22Rv1 (cell line): ENCODE measurements around the gene CD300E.

Experiments
- ZFX ChIP-seq: fragments of 450-650 bp; IDR thresholded peaks from 2 replicates; pipeline ENCODE4 v1.6.1; 2017; ENCODE audit warnings: antibody characterized with exemption, borderline replicate concordance
- TF ChIP-seq, protein P1 (sequence below): fragments of 450-650 bp; IDR thresholded peaks from 2 replicates; pipeline ENCODE4 v1.5.1; 2017; ENCODE audit warnings: mild to moderate bottlenecking

- TF ChIP-seq, protein P1, sequence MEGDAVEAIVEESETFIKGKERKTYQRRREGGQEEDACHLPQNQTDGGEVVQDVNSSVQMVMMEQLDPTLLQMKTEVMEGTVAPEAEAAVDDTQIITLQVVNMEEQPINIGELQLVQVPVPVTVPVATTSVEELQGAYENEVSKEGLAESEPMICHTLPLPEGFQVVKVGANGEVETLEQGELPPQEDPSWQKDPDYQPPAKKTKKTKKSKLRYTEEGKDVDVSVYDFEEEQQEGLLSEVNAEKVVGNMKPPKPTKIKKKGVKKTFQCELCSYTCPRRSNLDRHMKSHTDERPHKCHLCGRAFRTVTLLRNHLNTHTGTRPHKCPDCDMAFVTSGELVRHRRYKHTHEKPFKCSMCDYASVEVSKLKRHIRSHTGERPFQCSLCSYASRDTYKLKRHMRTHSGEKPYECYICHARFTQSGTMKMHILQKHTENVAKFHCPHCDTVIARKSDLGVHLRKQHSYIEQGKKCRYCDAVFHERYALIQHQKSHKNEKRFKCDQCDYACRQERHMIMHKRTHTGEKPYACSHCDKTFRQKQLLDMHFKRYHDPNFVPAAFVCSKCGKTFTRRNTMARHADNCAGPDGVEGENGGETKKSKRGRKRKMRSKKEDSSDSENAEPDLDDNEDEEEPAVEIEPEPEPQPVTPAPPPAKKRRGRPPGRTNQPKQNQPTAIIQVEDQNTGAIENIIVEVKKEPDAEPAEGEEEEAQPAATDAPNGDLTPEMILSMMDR: no peak
- no peak for TF ChIP-seq ZFX
These were observed 593 bp upstream of the CD300E start for GRCh38 chr17:74624131-74624530.
